Measurements from ENCODE around the gene GRK4. TPM values are rescaled to one million over a fixed set of nuclear protein-coding genes. Genes with fewer than 3 reads are reported as not detected.

The GRK4 gene
- total and polyA plus RNA-seq, 10 of the 15 experiments (the other 5 are each of a cell fraction or from before 2014, with no cell fraction given), result 1.1 to 4.0 (median 2.5) TPM

DNA sequence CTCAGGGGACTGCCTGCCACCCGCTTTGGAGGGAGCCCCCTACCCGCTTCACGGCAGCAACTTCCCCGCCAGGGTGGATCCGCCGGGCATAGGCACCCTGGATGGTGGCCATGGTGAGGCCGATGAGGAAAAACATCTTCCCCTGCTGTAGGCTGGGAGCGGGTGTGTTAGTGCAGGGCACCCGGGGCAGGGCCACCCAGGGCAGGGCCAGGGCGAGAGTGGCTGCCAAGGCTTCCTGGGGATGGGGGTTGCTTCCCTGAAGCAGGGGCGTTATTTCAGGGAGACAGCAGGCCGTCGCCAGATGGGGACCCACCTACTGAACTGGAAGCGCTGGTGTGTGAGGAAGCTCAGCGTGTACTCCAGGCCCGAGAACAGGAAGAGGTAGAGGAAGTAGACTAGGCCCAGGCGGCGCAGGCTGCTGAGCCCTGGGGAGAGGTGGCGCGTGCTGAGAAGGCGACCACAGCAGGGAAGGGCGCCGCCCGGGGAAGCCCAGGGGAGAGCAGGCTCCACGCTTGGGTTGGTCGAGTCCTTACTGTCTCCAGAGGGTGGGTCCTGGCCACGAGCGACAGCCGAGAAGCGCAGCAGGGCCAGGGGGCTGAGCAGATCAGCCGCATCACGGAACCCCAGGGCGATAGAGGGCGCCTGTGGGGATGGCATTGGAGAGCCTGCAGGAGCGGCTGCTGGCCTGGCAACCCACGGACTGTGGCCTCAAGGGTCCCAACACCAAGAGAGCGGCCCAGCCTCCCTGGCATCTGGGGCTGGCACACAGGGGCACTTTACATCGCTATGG is 31.7 kb upstream of the GRK4 start (continued):
- TF ChIP-seq, protein P1, sequence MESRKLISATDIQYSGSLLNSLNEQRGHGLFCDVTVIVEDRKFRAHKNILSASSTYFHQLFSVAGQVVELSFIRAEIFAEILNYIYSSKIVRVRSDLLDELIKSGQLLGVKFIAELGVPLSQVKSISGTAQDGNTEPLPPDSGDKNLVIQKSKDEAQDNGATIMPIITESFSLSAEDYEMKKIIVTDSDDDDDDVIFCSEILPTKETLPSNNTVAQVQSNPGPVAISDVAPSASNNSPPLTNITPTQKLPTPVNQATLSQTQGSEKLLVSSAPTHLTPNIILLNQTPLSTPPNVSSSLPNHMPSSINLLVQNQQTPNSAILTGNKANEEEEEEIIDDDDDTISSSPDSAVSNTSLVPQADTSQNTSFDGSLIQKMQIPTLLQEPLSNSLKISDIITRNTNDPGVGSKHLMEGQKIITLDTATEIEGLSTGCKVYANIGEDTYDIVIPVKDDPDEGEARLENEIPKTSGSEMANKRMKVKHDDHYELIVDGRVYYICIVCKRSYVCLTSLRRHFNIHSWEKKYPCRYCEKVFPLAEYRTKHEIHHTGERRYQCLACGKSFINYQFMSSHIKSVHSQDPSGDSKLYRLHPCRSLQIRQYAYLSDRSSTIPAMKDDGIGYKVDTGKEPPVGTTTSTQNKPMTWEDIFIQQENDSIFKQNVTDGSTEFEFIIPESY (IDR thresholded peaks at IDR 0.05), result no peak
- no peak for TF ChIP-seq KDM1A (IDR thresholded peaks at IDR 0.05; ENCODE audit: borderline replicate concordance)
- TF ChIP-seq KAT2A (conservative IDR thresholded peaks at IDR 0.05; ENCODE audit: control insufficient read depth, low read depth, low read length), result no peak
- no peak for TF ChIP-seq GABPA (IDR thresholded peaks at IDR 0.05; ENCODE audit: low read depth)
- no peak for TF ChIP-seq WRNIP1 (IDR thresholded peaks at IDR 0.05; ENCODE audit: borderline replicate concordance, low read depth, low read length)
- TF ChIP-seq NBN (IDR thresholded peaks at IDR 0.05), result peak; percentile 84
- TF ChIP-seq MTA3 (IDR thresholded peaks at IDR 0.05; ENCODE audit: borderline replicate concordance, low read length), result no peak
- TF ChIP-seq, protein P2, sequence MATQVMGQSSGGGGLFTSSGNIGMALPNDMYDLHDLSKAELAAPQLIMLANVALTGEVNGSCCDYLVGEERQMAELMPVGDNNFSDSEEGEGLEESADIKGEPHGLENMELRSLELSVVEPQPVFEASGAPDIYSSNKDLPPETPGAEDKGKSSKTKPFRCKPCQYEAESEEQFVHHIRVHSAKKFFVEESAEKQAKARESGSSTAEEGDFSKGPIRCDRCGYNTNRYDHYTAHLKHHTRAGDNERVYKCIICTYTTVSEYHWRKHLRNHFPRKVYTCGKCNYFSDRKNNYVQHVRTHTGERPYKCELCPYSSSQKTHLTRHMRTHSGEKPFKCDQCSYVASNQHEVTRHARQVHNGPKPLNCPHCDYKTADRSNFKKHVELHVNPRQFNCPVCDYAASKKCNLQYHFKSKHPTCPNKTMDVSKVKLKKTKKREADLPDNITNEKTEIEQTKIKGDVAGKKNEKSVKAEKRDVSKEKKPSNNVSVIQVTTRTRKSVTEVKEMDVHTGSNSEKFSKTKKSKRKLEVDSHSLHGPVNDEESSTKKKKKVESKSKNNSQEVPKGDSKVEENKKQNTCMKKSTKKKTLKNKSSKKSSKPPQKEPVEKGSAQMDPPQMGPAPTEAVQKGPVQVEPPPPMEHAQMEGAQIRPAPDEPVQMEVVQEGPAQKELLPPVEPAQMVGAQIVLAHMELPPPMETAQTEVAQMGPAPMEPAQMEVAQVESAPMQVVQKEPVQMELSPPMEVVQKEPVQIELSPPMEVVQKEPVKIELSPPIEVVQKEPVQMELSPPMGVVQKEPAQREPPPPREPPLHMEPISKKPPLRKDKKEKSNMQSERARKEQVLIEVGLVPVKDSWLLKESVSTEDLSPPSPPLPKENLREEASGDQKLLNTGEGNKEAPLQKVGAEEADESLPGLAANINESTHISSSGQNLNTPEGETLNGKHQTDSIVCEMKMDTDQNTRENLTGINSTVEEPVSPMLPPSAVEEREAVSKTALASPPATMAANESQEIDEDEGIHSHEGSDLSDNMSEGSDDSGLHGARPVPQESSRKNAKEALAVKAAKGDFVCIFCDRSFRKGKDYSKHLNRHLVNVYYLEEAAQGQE (IDR thresholded peaks at IDR 0.05; ENCODE audit: low read depth, low read length), result no peak
- TF ChIP-seq YY1 (IDR thresholded peaks at IDR 0.05; ENCODE audit: low read depth, low read length), result no peak
- peak; percentile 59 for TF ChIP-seq DPF2 (IDR thresholded peaks at IDR 0.05)
- no peak for TF ChIP-seq MTA2 (IDR thresholded peaks at IDR 0.05; ENCODE audit: low read depth)
- no peak for TF ChIP-seq SREBF1 (IDR thresholded peaks at IDR 0.05; ENCODE audit: low read length)
- no peak for TF ChIP-seq FOXK2 (IDR thresholded peaks at IDR 0.05)
- no peak for TF ChIP-seq PAX8 (IDR thresholded peaks at IDR 0.05)
- no peak for TF ChIP-seq CHD2 (IDR thresholded peaks at IDR 0.05; ENCODE audit: borderline replicate concordance, low read depth, low read length)
- TF ChIP-seq, protein P3, sequence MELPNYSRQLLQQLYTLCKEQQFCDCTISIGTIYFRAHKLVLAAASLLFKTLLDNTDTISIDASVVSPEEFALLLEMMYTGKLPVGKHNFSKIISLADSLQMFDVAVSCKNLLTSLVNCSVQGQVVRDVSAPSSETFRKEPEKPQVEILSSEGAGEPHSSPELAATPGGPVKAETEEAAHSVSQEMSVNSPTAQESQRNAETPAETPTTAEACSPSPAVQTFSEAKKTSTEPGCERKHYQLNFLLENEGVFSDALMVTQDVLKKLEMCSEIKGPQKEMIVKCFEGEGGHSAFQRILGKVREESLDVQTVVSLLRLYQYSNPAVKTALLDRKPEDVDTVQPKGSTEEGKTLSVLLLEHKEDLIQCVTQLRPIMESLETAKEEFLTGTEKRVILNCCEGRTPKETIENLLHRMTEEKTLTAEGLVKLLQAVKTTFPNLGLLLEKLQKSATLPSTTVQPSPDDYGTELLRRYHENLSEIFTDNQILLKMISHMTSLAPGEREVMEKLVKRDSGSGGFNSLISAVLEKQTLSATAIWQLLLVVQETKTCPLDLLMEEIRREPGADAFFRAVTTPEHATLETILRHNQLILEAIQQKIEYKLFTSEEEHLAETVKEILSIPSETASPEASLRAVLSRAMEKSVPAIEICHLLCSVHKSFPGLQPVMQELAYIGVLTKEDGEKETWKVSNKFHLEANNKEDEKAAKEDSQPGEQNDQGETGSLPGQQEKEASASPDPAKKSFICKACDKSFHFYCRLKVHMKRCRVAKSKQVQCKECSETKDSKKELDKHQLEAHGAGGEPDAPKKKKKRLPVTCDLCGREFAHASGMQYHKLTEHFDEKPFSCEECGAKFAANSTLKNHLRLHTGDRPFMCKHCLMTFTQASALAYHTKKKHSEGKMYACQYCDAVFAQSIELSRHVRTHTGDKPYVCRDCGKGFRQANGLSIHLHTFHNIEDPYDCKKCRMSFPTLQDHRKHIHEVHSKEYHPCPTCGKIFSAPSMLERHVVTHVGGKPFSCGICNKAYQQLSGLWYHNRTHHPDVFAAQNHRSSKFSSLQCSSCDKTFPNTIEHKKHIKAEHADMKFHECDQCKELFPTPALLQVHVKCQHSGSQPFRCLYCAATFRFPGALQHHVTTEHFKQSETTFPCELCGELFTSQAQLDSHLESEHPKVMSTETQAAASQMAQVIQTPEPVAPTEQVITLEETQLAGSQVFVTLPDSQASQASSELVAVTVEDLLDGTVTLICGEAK (IDR thresholded peaks at IDR 0.05; ENCODE audit: borderline replicate concordance), result no peak
- no peak for TF ChIP-seq SMAD5 (IDR thresholded peaks at IDR 0.05; ENCODE audit: low read depth)
- TF ChIP-seq, protein P4, sequence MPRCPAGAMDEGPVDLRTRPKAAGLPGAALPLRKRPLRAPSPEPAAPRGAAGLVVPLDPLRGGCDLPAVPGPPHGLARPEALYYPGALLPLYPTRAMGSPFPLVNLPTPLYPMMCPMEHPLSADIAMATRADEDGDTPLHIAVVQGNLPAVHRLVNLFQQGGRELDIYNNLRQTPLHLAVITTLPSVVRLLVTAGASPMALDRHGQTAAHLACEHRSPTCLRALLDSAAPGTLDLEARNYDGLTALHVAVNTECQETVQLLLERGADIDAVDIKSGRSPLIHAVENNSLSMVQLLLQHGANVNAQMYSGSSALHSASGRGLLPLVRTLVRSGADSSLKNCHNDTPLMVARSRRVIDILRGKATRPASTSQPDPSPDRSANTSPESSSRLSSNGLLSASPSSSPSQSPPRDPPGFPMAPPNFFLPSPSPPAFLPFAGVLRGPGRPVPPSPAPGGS (IDR thresholded peaks at IDR 0.05; ENCODE audit: borderline replicate concordance, insufficient read depth, low read depth, low read length, poor library complexity, severe bottlenecking), result peak; percentile 90
